ENCODE data around the gene ABCG1. TPM values are rescaled to one million over a fixed set of nuclear protein-coding genes. Genes with fewer than 3 reads are reported as not detected.

Gene ABCG1
- total RNA-seq, 2 donors from 2014 or later, result 7.9 to 12.3 TPM

GRCh38 chr21:42214921-42215320, 4.0 kb upstream of the ABCG1 start:
- H3K4me3 ChIP-seq, result no peak overlapping the region
- no peak overlapping the region for H3K27ac ChIP-seq
- TF ChIP-seq CTCF (IDR thresholded peaks at IDR 0.05), result no peak
- peaks cover 0 to 7% of the 10 kb centered on the region in 2 donors for H3K4me1 ChIP-seq
- H3K36me3 ChIP-seq, result no peaks in the 10 kb centered on the region
- no peaks in the 10 kb centered on the region for H3K27me3 ChIP-seq
- DNase-seq (ENCODE audit: low spot score), result no peak
- no peaks in the 10 kb centered on the region for H3K9me3 ChIP-seq

GRCh38 chr21:42215942-42216725, 2.8 kb upstream of the ABCG1 start:
- no peak for DNase-seq (ENCODE audit: low spot score)
- H3K4me3 ChIP-seq, result no peak overlapping the region
- no peaks in the 10 kb centered on the region for H3K36me3 ChIP-seq
- no peak overlapping the region for H3K27ac ChIP-seq
- H3K9me3 ChIP-seq, result no peaks in the 10 kb centered on the region
- H3K4me1 ChIP-seq, result peaks cover 0 to 15% of the 10 kb centered on the region in 2 donors
- no peak for TF ChIP-seq CTCF (IDR thresholded peaks at IDR 0.05)
- no peaks in the 10 kb centered on the region for H3K27me3 ChIP-seq

- Histone ChIP-seq H3K4me3 (no peak overlapping the region), H3K9me3 (no peaks in the 10 kb centered on the region), H3K27me3 (no peaks in the 10 kb centered on the region), H3K36me3 (no peaks in the 10 kb centered on the region), H3K27ac (no peak overlapping the region), H3K4me1 (peaks cover 0 to 23% of the 10 kb centered on the region in 2 donors)
- no peak for TF ChIP-seq CTCF (IDR thresholded peaks at IDR 0.05)
- no peak for DNase-seq (ENCODE audit: low spot score)
Measured at GRCh38 chr21:42216726-42217572, 2.0 kb upstream of the ABCG1 start.

DNA sequence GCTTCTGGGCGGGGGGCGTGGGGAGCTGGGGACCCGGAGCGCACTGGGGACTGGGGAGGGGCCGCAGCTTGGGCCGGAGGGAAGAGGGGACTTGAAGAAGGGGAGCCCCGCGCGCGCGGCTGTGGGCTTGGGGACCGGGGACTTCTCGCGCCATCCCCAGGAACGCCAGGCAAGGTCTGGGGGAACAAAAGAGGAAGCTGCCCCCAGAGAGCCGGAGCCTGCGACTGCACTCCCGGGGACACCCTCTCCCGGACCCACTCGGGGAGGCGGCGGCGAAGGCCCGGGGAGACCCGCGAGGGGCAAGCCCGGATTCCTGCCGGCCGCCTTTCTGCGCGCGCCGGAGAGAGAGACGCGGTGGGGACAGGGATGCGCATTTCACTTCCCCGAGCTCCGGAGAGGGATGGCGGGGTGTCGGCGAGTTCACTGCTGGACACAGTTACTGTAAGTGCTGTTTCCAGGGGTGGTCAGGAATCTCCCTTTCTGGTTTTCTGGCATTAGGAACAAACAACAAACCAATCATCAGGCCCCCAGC, 732 bp downstream of the ABCG1 start:
- H3K27ac ChIP-seq, result peak overlapping the region; percentile 71 to 84
- no peak for TF ChIP-seq CTCF (IDR thresholded peaks at IDR 0.05)
- no peaks in the 10 kb centered on the region for H3K9me3 ChIP-seq
- peak overlapping the region; percentile 61 to 65 for H3K4me3 ChIP-seq
- no peaks in the 10 kb centered on the region for H3K27me3 ChIP-seq
- DNase-seq (ENCODE audit: low spot score), result no peak
- H3K36me3 ChIP-seq, result no peaks in the 10 kb centered on the region
- peaks cover 0 to 32% of the 10 kb centered on the region in 2 donors for H3K4me1 ChIP-seq

- Histone ChIP-seq H3K9me3 (no peaks in the 10 kb centered on the region), H3K4me1 (peaks cover 0 to 32% of the 10 kb centered on the region in 2 donors), H3K27me3 (no peaks in the 10 kb centered on the region), H3K4me3 (peak overlapping the region; percentile 61 to 65), H3K36me3 (no peaks in the 10 kb centered on the region), H3K27ac (peak overlapping the region; percentile 71 to 84)
- DNase-seq (ENCODE audit: low spot score), result peak; percentile 73
- no peak for TF ChIP-seq CTCF (IDR thresholded peaks at IDR 0.05)
Measured at GRCh38 chr21:42220138-42220701, 1.3 kb downstream of the ABCG1 start.
